SJCRH30 (cell line): ENCODE results near the gene FAT1. TPM values are rescaled to one million over a fixed set of nuclear protein-coding genes. Genes with fewer than 3 reads are reported as not detected.

ENCODE experiments used
- DNase-seq, 2 experiments: peaks; one replicate each; pipeline ENCODE4 v3.0.0-alpha.2; 2015 to 2020
- H3K27ac ChIP-seq: fragments of 250-450 bp; sonication (Bioruptor Pico); 2 replicates; pipeline ENCODE4 v1.5.1; 2020; ENCODE audit warnings: mild to moderate bottlenecking, moderate library complexity
- H3K27me3 ChIP-seq: fragments of 250-450 bp; sonication (Bioruptor Pico); 2 replicates; pipeline ENCODE4 v1.5.1; 2020; ENCODE audit warnings: mild to moderate bottlenecking, moderate library complexity
- H3K36me3 ChIP-seq: fragments of 250-450 bp; sonication (Bioruptor Pico); 2 replicates; pipeline ENCODE4 v1.5.1; 2020; ENCODE audit warnings: mild to moderate bottlenecking, moderate library complexity
- H3K4me1 ChIP-seq: fragments of 250-450 bp; sonication (Bioruptor Pico); 2 replicates; pipeline ENCODE4 v1.5.1; 2020; ENCODE audit warnings: mild to moderate bottlenecking, moderate library complexity
- H3K4me3 ChIP-seq: fragments of 250-450 bp; sonication (Bioruptor Pico); 2 replicates; pipeline ENCODE4 v1.5.1; 2020; ENCODE audit warnings: mild to moderate bottlenecking, moderate library complexity
- H3K9me3 ChIP-seq: fragments of 250-450 bp; sonication (Bioruptor Pico); replicated peaks from 2 replicates; pipeline ENCODE4 v1.5.1; 2020; ENCODE audit warnings: mild to moderate bottlenecking, moderate library complexity
- total RNA-seq: library from RNA; depleted of rRNA; stranded (reverse); fragments of >200 nt; shearing (Covaris generic); gene quantifications from 2 replicates; pipeline ENCODE4 v1.2.3, GENCODE V29; 2014

FAT1 gene
- total RNA-seq, 1 experiment from 2014 or later = 154 TPM

DNA sequence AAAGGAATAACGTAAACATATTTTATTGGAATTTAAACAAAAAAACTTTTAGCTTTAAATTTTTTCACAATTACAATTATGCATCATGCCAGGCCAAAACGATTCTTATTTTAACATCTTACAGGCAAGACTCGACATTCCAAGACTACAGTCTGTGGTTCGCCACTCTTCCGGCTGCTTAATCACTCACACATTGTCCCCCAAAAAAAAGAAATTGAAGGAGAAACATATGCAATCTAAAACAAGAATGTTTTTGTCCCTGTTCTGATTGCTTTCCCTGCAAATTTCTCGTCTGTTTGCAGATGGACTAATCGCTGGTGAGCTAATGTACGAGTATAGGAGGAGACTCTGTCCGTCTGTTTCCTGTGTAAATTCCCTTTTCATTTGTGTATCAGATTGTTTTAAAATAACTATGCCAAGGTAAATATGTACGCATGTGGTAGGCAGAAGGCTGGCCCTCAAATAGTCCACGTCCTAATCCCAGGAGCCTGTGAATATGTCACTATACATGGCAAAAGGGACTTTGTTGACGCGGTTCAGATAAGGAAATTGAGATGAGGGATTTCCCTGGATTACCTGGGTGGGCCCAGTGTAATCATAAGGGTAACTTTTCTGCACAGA is 130.6 kb downstream of the FAT1 start:
- DNase-seq = no peak
- Histone ChIP-seq H3K27me3 (no peaks in the 10 kb centered on the region), H3K36me3 (peaks cover 22% of the 10 kb centered on the region), H3K27ac (no peak overlapping the region), H3K4me3 (no peak overlapping the region), H3K4me1 (no peaks in the 10 kb centered on the region), H3K9me3 (no peaks in the 10 kb centered on the region)

DNA sequence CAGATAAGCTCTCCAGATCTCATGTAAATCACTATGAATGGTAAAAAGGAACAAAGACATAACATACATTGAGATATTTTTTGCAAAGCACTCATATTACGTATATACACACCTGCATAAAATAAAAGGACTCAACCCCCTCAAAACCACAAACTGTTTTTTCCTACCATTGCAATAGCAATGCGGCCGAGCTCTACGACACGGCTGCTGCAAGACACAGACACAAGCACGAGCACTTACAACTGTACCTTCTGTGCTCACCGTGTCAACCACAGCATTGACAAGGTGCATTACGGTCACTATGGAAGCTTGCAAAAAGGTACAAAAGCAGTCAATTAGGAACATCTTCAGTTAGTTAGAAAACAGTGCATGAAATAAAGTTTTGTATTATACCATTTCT is 131.2 kb downstream of the FAT1 start:
- no peaks in the 10 kb centered on the region for H3K4me1 ChIP-seq
- H3K9me3 ChIP-seq = no peaks in the 10 kb centered on the region
- no peaks in the 10 kb centered on the region for H3K27me3 ChIP-seq
- no peak overlapping the region for H3K4me3 ChIP-seq
- H3K27ac ChIP-seq = no peak overlapping the region
- H3K36me3 ChIP-seq = peaks cover 17% of the 10 kb centered on the region
- DNase-seq = no peak

DNA sequence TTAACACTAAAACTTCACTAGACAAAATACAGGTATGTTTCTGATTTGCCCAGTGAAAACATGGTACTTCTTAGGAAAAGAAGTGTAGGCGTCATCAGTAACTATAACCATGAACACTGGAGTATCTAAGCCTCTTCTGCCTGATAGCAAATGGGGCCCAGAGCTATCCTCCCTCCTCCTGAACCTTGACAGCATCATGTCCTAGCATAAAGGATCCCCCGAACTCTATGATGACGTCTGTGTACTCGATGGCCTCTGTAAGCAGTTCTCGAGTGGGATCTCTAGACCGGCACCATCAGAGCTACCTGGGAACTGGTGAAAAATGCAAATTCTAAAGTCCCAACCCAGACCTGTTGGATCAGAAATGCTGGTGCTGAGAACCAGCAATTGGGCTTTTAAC is 132.0 kb downstream of the FAT1 start:
- Histone ChIP-seq H3K4me3 (no peak overlapping the region), H3K27ac (no peak overlapping the region), H3K36me3 (peaks cover 19% of the 10 kb centered on the region), H3K9me3 (no peaks in the 10 kb centered on the region), H3K4me1 (no peaks in the 10 kb centered on the region), H3K27me3 (no peaks in the 10 kb centered on the region)
- DNase-seq = no peak

DNA sequence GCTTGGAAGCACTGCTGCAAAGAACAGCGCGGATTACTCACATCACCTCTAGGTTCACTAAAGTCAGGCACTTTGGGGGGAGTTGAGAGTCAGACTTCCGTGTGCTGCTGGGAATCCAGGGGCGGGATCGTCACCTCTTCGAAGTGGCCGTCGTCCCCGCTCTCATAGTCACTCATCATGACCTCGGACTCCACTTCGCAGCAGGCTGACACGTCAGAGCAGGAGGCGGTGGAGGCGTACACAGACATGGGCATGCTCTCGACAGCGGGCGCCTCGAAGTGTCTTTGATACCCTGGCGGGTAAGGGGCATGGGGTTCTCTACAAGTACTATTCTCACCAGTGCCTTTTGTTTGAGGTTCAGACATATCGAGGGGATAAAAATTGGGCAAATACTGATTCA is 135.2 kb downstream of the FAT1 start:
- no peak for DNase-seq
- Histone ChIP-seq H3K36me3 (peaks cover 12% of the 10 kb centered on the region), H3K4me1 (no peaks in the 10 kb centered on the region), H3K4me3 (no peak overlapping the region), H3K9me3 (no peaks in the 10 kb centered on the region), H3K27me3 (no peaks in the 10 kb centered on the region), H3K27ac (no peak overlapping the region)

DNA sequence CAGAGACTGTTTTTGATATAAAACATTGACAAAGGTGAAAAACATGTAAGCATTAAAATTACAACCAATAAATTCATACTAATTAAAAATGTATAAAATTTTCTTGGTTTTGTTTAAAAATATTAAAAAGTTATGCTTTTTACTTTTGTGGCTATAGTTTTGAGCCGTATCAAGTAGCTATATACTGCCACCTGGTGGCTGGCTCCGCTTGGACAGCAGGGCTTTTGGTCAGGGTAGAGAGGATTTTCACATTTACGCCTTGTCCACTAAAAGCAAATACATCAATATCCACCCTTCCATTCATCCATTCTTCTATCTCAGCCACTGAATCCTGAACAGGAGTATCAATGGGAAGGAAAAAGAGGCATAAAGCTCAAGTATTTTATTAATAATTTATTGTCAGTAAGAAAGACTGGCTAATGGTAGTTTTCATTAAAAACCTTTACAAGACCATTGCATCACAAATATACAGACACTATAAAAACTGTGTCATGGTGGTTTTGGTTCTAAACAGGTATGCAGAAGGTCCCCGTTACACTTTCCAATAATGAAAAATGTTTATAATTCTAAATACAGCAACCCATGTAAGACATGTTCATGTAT is 136.1 kb downstream of the FAT1 start:
- Histone ChIP-seq H3K4me1 (no peaks in the 10 kb centered on the region), H3K27ac (no peak overlapping the region), H3K9me3 (no peaks in the 10 kb centered on the region), H3K27me3 (no peaks in the 10 kb centered on the region), H3K4me3 (no peak overlapping the region), H3K36me3 (peaks cover 16% of the 10 kb centered on the region)
- DNase-seq = peak; percentile 43 to 62

DNA sequence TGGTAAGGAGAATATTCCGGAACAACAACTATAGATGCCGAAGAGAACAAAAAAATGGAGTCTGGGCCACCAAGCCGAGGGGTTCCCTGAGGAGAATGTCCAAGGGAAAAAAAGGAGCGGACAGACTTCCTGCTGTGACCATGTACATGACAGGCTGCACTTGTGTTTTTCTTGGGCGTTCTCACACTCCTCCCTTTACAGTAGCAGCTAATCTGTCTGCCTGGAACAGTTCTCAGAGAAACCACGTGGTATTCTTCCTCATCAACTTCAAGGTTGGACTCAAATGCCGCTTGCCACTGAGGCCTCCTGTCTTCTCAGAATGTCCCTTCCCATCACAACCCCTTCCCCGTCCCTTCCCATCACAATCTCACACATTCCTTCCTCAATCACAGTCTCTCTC is 137.5 kb downstream of the FAT1 start:
- H3K4me1 ChIP-seq = no peaks in the 10 kb centered on the region
- H3K27me3 ChIP-seq = no peaks in the 10 kb centered on the region
- no peaks in the 10 kb centered on the region for H3K9me3 ChIP-seq
- DNase-seq = no peak
- peaks cover 16% of the 10 kb centered on the region for H3K36me3 ChIP-seq
- no peak overlapping the region for H3K4me3 ChIP-seq
- no peak overlapping the region for H3K27ac ChIP-seq

DNA sequence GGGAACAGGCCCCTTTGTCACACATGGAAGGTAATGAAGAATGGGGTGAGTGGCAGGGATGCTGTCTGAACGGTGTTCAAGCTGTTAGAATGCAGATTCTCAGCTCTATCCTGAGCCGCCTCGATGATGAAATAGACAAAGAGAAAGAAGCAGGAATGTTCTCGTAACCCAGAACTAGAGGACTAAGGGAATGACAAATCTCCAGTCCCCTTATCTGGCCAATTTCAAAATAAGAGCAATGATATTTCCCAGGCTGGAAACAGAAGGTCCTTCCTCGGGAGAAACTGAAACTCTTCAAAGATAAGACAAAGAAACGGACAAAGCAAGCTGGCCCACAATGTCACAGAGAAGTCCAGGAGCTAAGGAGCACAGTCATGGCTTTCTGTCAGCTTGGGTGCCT is 138.7 kb downstream of the FAT1 start:
- Histone ChIP-seq H3K4me1 (no peaks in the 10 kb centered on the region), H3K4me3 (no peak overlapping the region), H3K9me3 (no peaks in the 10 kb centered on the region), H3K36me3 (peaks cover 12% of the 10 kb centered on the region), H3K27me3 (no peaks in the 10 kb centered on the region), H3K27ac (no peak overlapping the region)
- no peak for DNase-seq

DNA sequence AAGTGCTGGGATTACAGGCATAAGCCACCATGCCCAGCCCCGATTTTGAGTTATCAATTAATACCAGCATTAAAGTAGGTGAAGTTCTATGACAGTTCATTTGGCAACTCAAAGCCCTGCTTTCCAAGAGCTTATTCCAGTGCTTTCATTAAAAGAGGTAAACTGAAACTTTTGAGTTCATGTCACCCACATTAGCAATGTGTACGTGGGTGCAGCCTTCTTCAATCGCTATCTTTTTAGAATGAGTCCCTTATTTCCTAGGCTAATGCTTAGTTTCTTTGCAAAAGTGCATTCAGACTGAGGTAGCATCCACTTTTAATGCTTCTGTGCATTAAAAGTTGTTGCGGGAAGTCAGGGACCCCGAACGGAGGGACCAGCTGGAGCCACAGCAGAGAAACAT is 142.2 kb downstream of the FAT1 start:
- no peaks in the 10 kb centered on the region for H3K27me3 ChIP-seq
- DNase-seq = no peak
- H3K9me3 ChIP-seq = no peaks in the 10 kb centered on the region
- no peaks in the 10 kb centered on the region for H3K4me1 ChIP-seq
- peaks cover 3% of the 10 kb centered on the region for H3K36me3 ChIP-seq
- no peak overlapping the region for H3K27ac ChIP-seq
- no peak overlapping the region for H3K4me3 ChIP-seq

DNA sequence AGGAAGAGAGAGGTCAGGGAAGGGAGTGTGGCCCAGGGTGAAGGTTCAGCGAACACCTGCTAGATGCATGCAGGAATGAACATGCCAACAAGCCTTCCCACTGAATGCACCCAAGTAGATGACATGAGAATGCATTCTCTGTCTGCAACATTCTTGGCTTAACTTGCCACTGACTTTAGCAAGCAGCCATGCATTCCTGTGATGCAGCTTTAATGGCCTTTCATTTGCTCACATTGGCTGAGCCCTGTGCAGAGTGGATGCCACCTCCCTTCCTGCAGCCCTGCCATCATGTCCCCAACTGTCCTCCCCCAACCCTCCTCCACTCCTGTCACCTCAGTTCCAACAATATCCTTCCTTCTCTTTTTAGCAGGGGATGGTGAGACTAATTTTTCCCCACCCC is 143.0 kb downstream of the FAT1 start:
- H3K27me3 ChIP-seq = no peaks in the 10 kb centered on the region
- no peak overlapping the region for H3K27ac ChIP-seq
- no peaks in the 10 kb centered on the region for H3K4me1 ChIP-seq
- DNase-seq = no peak
- H3K9me3 ChIP-seq = no peaks in the 10 kb centered on the region
- H3K4me3 ChIP-seq = no peak overlapping the region
- H3K36me3 ChIP-seq = peaks cover 3% of the 10 kb centered on the region; the same call in 1 of the 2 replicates

DNA sequence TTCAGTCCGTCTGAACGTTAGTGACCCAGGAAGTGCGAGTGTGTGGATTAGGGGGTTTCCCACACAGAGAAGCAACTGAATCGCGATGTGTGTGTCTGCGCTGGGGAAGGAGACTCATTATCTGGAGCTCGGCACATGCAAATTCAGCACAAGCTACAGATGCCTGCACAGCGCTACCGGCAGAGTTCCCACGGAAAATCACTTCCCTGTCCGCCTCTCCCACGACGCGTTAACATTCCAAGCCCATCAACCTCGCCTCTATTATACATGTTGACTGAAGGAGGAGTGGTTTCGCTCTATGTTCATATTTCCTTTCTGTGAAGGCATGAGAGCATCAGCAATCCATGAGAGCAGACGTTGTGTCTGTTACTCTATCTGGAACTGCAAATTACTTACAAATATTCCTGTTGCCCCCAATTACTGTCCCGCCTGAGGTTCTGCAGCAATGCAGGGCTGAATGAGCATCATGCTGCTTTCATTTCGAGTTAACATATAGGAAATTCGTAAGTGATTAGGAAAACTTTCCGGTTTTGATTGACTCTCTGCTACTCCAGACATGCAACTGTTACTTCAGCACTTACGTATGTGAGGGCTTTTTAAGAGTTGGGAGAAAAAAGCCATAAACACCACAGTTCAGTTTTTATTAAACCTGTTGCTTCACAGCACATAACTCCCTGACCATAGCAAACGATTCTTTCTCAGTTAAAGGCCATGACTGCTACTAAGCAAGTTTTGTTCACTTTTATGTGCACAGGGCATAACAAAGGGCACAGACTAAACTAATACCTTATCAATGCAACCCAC is 153.3 kb downstream of the FAT1 start:
- Histone ChIP-seq H3K4me3 (no peak overlapping the region), H3K27ac (no peak overlapping the region), H3K27me3 (no peaks in the 10 kb centered on the region), H3K4me1 (no peaks in the 10 kb centered on the region), H3K36me3 (no peaks in the 10 kb centered on the region), H3K9me3 (no peaks in the 10 kb centered on the region)
- no peak for DNase-seq

DNA sequence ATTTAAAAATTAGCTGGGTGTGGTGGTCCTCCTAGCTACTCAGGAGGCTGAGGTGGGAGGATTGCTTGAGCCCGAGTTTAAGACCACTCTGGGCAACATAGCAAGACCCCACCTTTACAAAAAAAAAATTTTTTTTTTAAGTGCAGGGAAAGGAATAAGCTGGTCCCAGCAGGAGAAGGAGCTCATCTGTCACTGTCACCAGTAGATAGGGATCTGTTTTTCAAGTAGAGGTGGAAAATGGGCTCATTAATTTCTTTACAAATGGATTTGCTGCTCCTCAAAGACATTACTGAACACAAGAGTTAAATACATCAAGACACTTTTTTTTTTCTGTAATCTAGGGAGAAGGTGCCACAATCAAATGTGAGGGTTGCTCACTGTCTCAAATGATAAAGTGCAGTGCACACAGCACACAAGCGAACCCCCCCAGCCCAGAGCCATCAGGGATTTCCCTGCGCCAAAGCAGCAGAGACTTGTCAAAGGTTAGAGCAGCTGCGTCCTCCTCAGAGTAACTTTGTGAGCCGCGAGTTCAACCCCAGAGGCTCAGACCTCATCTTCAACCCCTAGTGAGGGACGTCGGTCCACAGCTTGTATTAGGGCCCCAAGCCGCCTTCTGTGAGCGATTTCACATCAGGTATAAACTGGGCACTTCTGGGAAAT is 154.0 kb downstream of the FAT1 start:
- Histone ChIP-seq H3K27ac (no peak overlapping the region), H3K4me3 (no peak overlapping the region), H3K27me3 (no peaks in the 10 kb centered on the region), H3K36me3 (no peaks in the 10 kb centered on the region), H3K9me3 (no peaks in the 10 kb centered on the region), H3K4me1 (no peaks in the 10 kb centered on the region)
- no peak for DNase-seq

DNA sequence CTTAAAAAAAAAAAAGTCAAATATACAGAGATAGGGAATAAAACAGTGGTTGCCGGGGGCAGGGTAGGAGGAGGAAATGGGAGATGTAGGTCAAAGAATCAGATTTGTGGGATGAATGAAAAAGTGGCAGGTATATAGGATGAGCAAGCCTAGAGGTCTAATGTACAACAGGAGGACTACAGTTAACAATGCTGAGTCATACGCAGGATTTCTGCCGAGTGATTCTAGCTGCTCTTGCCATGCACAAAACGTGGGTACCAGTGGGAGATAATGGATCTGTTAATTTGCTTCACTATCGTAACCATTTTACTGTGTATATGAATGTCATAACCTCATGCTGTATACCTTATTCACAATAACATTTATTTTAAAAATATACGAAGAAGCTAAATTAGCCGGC is 157.6 kb downstream of the FAT1 start:
- Histone ChIP-seq H3K4me3 (no peak overlapping the region), H3K27me3 (no peaks in the 10 kb centered on the region), H3K4me1 (no peaks in the 10 kb centered on the region), H3K36me3 (no peaks in the 10 kb centered on the region), H3K9me3 (no peaks in the 10 kb centered on the region), H3K27ac (no peak overlapping the region)
- DNase-seq = no peak

DNA sequence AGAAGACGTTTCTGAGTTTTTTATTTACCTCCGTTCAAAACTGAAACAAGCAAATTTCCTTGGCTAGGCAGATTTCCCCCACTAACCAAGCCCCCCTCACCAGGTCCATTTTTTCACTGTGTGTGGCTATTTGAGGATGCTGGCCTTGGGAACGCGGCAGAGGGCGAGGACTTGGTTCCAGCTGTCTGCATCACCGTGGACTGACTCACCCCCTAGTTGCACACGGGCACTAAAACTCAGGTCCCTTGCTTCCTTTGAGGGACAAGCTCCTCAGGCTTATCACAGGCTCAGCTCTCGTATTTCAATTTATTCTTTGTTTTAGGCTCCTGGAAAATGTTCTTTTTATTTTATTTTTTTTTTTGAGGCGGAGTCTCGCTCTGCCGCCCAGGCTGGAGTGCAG is 159.9 kb downstream of the FAT1 start:
- Histone ChIP-seq H3K9me3 (no peaks in the 10 kb centered on the region), H3K27ac (no peak overlapping the region), H3K4me3 (no peak overlapping the region), H3K4me1 (peaks cover 5% of the 10 kb centered on the region), H3K36me3 (no peaks in the 10 kb centered on the region), H3K27me3 (no peaks in the 10 kb centered on the region)
- peak in 1 of 2 experiments; percentile 26 for DNase-seq

DNA sequence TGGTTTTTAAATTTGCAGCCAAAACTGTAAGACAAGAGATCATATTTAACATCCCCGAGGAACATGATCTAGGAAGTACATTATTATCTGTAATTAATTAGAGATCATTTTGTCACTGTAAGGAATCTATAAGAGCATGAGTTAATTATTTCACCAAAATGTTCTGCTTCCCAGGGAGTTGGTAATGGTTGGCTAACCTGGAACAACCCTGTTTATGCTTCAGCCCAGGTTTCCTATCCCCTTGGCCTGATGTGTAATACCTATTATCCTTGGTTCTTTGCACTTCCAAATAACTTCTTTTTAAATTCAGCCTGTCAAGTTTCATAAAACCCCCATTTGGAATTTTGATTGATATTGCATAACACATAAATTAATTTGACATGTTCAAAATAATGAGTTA is 161.9 kb downstream of the FAT1 start:
- Histone ChIP-seq H3K36me3 (no peaks in the 10 kb centered on the region), H3K27ac (no peak overlapping the region), H3K9me3 (no peaks in the 10 kb centered on the region), H3K4me3 (no peak overlapping the region), H3K4me1 (peaks cover 20% of the 10 kb centered on the region), H3K27me3 (no peaks in the 10 kb centered on the region)
- no peak for DNase-seq

DNA sequence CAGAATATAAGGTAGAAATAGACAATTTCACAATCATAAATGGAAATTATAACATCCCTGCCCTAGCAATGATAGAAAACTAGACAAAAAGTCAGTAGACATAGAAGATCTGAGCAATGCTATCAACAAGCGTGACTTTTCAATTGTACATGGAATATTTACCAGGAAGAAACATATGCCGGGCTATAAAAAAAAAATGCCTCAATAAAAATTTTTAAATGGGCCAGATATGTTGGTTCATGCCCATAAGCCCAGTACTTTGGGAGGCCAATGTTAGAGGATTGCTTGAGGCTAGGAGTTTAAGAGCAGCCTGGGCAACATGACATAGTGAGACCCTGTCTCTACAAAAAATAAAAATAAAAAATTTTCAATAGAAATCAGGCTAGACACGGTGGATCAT is 163.0 kb downstream of the FAT1 start:
- no peaks in the 10 kb centered on the region for H3K27me3 ChIP-seq
- no peak overlapping the region for H3K27ac ChIP-seq
- DNase-seq = no peak

More for the DNA sequence above, 163.0 kb downstream of the FAT1 start:
- H3K36me3 ChIP-seq = no peaks in the 10 kb centered on the region
- no peak overlapping the region for H3K4me3 ChIP-seq
- no peaks in the 10 kb centered on the region for H3K9me3 ChIP-seq
- H3K4me1 ChIP-seq = peaks cover 20% of the 10 kb centered on the region
